ENCODE data around the gene ANKS1B.

ANKS1B gene

DNA sequence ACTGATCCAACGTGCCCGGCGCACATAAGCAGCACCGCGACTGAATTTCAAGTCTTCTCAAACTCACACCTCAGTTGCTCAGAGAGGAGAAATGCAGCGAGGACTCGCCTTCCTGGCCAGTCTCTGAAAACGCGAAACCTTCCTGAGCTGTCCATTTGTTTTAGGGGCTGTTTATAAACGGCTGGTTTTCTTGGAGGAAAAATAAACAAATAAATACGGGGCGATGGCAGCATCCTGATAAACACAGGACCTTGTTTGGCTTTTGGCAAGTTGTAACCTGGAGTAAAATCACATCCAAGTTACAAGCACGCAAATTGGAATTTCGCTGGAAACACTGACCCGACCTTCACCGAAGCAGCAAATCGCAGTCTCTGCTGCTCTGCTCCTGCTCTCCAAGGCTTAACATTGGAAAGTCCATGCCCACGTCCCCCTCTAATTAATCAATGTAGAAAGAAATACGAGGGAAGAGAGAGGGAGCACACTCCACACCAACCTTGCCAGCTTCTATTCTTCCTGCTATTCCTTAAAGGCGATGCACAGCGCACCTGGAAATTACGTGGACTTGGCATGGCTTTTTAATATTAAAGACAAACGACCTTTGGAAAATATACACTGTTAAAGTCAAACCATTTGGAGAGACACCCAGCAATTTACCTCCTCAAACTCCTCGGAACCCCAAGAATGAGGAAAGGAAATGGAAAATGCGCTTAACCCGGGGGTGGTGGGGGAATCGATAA, 1090.9 kb downstream of the ANKS1B start:
- no peak for DNase-seq (ENCODE audit: low read depth)
- TF ChIP-seq, protein P1, sequence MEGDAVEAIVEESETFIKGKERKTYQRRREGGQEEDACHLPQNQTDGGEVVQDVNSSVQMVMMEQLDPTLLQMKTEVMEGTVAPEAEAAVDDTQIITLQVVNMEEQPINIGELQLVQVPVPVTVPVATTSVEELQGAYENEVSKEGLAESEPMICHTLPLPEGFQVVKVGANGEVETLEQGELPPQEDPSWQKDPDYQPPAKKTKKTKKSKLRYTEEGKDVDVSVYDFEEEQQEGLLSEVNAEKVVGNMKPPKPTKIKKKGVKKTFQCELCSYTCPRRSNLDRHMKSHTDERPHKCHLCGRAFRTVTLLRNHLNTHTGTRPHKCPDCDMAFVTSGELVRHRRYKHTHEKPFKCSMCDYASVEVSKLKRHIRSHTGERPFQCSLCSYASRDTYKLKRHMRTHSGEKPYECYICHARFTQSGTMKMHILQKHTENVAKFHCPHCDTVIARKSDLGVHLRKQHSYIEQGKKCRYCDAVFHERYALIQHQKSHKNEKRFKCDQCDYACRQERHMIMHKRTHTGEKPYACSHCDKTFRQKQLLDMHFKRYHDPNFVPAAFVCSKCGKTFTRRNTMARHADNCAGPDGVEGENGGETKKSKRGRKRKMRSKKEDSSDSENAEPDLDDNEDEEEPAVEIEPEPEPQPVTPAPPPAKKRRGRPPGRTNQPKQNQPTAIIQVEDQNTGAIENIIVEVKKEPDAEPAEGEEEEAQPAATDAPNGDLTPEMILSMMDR (conservative IDR thresholded peaks at IDR 0.05; ENCODE audit: control insufficient read depth, insufficient read depth, low read depth, low read length): no peak
- H3K4me3 ChIP-seq (ENCODE audit: control insufficient read depth, low read depth, low read length): no peak overlapping the region

DNA sequence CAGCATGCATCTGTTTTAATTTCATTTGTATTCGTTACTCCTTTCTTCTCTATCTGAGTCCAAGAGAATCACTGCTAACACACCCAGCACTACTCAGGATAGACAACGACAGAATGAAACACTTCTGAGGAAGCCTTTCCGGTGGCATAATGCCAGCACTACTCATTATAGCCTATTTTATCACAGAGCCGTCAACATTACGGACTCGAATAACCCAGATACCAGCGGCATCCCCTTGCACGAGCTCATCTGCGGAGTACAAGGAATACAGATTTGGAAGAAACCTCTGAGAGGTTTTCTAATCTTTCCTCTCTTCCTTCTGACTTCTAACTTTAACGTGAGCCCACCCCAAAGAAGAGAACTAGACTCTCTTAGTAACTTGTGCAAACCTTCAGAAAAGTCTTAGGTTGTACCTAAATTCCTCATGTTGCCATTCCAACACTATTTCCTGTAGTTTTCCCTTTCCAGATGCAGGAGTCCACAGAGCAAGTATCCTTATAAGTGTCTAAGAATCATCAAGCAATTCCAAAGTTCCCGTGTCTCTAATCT, 1091.5 kb downstream of the ANKS1B start:
- TF ChIP-seq, protein P1 (conservative IDR thresholded peaks at IDR 0.05; ENCODE audit: control insufficient read depth, insufficient read depth, low read depth, low read length): no peak
- no peak overlapping the region for H3K4me3 ChIP-seq (ENCODE audit: control insufficient read depth, low read depth, low read length)
- DNase-seq (ENCODE audit: low read depth): no peak

DNA sequence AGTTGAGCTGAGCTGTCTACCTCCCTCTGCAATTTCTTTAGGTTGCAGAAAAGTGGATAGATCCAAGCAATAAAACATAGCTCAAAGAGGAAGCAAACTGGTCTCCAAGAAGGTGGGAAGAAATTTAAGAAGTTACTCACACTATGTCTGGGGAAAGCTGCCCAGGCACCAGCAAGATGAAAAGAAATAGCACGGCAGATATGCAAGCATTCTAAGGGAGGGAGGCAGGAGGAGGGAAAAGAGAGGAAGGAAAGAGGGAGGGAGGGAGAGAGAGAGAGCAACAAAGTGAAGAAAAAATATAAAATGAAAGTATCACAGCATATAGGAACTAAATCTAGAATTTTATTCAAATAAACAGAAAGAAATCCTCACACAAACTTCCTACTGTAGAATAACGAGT, 1099.0 kb downstream of the ANKS1B start:
- no peak overlapping the region for H3K4me3 ChIP-seq (ENCODE audit: control insufficient read depth, low read depth, low read length)
- TF ChIP-seq, protein P1 (conservative IDR thresholded peaks at IDR 0.05; ENCODE audit: control insufficient read depth, insufficient read depth, low read depth, low read length): no peak
- no peak for DNase-seq (ENCODE audit: low read depth)

DNA sequence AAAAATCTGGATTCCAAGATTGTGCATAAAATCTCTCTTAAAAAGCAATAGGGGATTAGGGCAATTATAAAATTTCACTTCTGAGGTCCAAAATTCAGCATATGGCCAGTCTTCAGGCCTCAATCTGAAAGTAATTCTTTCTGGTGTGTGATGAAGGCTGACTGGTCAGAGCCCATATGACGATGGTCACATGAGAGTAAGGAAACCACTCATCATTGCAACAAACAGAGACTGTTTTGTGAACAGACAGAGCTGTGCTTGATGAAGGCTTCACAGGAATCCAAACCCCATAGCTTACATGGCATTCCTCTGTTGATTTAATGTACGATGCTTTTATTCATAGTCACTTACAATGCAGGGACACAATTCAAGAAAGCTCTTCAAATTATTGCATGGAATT, 1101.5 kb downstream of the ANKS1B start:
- H3K4me3 ChIP-seq (ENCODE audit: control insufficient read depth, low read depth, low read length): no peak overlapping the region
- no peak for DNase-seq (ENCODE audit: low read depth)
- TF ChIP-seq, protein P1 (conservative IDR thresholded peaks at IDR 0.05; ENCODE audit: control insufficient read depth, insufficient read depth, low read depth, low read length): no peak

DNA sequence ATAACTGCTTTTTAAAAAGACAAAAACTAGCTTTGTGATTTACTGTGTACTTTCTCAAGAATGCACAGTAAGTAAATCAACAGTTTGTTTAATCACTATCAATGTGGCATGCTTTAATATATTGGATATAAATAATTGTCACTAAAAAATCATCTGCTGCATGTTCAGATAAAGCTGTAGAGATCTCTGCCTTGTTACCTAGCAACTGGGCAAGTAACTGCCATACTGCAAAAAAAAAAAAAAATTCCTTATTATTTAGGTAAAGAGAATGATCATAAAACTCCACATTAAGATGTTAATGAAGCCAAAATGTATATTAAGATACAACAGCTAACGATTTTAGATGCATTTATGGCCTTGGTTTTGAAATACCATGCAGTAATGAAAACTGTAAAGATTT, 1102.2 kb downstream of the ANKS1B start:
- no peak for DNase-seq (ENCODE audit: low read depth)
- no peak overlapping the region for H3K4me3 ChIP-seq (ENCODE audit: control insufficient read depth, low read depth, low read length)
- TF ChIP-seq, protein P1 (conservative IDR thresholded peaks at IDR 0.05; ENCODE audit: control insufficient read depth, insufficient read depth, low read depth, low read length): no peak

DNA sequence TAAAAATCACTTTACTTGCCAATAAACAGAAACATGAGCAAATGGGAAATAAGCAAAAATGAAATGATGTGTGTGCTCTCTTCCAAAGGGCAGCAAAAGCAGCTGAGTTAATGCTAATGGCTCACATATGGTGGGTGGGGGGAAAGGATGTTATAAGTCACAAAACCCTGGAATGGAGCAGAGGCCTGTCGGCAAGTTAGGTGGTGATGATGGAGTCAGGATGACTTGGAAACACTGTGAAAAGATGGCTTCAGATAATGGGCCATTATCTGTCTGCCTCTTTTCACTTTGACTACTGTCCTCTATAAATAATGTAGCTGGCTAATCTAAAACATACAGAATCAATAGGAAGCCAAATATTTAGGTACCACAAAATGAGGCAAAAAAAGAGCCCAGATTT, 1111.0 kb downstream of the ANKS1B start:
- H3K4me3 ChIP-seq (ENCODE audit: control insufficient read depth, low read depth, low read length): no peak overlapping the region
- TF ChIP-seq, protein P1 (conservative IDR thresholded peaks at IDR 0.05; ENCODE audit: control insufficient read depth, insufficient read depth, low read depth, low read length): no peak
- no peak for DNase-seq (ENCODE audit: low read depth)

Data from fibroblast of mammary gland (primary cell).